HG03565 (cell line): ENCODE results near the gene MCF2L2.

Experiments used
- ATAC-seq: cut with Tn5 transposase; IDR thresholded peaks from one replicate; pipeline ENCODE4 v1.9.1; 2021; ENCODE audit warnings: mild to moderate bottlenecking, moderate library complexity; ENCODE audit not compliant: unreplicated experiment

MCF2L2 gene

DNA sequence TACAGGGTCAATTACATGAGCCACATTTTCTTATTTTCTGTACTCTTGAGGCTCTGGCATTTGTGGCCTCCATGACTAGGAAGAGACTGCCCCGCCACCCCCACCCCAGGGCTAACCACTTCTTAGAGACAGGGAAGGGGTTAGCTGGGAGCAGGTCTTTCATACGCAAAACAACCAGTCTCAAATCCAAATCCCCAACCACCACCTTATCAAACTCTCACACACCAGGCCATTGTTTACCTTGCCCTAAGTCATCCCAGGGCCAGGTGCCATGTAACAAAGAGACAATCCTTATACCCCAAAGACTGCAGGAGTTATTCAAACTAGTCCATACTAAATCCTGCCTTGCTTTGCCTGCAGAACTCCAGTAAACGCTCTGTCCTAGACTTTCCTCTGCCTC lies 97.5 kb downstream of the MCF2L2 start:
- no peak for ATAC-seq

DNA sequence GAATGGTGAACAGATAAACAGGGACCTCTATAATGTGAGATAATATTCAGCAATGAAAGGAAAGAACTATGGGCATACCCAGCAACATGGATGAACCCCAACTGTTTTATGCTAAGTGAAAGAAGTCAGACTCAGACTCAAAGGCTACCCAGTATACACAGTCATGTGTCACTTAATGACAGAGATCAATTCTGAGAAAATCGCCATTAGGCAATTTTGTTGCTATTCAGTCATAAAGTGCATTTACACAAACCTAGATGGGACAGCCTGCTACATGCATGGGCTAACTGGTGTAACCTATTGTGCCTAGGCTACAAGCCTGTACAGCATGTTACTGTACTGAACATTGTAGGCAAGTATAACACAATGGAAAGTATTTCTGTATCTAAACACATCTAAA lies 98.9 kb downstream of the MCF2L2 start:
- no peak for ATAC-seq

DNA sequence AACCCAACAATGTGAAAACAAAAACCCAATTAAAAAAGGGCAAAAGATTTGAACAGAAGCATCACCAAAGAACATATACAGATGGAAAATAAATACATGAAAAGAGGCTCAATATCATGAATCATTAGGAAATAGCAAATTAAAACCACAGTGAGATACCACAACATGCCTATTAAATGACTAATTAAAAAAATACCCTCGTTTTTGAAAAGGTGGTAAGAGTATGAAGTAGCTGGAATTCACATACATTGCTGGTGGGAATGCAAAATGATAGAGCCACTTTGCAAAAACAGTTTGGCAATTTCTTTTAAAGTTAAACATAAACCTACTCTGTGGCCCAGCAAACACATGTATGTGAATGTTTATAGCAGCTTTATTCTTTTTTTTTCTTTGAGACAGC lies 99.6 kb downstream of the MCF2L2 start:
- no peak for ATAC-seq

DNA sequence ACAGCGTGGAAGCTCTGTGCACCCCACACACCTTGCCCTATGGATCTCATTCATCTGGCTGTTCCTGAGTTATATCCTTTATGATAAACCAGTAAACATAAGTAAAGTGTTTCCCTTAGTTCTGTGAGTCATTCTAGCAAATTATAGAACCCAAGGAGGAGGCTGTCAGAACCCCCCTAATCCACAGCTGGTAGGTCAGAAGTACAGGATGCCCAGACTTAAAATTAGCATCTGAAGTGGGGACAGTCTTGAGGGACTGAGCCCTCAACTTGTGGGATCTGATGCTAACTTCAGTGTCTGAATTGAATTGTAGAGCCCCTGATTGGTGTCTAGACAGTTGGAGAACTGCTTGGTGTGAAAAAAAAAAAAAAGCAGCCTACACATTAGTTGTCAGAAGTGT lies 100.3 kb downstream of the MCF2L2 start:
- ATAC-seq: no peak

DNA sequence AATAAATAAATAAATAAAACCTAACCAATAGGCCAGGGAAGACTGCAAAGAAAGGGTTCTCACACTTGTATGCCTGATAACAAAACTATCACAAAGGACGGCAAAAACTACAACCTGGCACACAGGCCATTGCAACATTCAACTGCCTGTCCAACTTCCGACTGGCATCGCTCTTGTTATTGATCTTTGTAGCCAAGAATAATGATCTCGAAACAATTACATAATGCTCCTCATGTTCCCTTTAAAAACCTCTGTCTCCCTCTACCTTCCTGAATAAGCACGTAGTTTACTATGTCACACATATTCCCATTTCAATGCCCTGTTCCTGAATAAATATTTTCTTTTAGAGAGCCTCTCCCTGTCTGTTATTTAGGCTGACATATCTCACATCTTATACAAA lies 101.1 kb downstream of the MCF2L2 start:
- ATAC-seq: no peak

DNA sequence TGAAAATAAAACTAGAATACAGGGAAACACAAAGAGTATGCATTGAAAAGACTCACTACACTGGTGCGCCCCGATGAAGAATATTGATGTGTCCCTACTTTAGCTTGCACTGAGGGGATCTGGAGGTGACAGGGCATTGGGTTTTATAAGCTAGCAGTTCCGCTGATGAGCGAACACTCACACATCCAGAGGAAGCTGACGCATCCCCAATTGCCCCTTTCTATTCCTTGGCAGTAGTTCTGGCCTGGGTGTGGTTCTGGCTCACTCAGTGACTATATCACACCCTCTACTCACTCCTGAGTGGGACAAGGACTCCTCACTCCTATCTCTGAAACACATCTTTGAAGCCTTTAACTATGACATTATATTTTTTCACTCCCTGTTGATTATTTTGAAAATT lies 104.3 kb downstream of the MCF2L2 start:
- ATAC-seq: no peak

DNA sequence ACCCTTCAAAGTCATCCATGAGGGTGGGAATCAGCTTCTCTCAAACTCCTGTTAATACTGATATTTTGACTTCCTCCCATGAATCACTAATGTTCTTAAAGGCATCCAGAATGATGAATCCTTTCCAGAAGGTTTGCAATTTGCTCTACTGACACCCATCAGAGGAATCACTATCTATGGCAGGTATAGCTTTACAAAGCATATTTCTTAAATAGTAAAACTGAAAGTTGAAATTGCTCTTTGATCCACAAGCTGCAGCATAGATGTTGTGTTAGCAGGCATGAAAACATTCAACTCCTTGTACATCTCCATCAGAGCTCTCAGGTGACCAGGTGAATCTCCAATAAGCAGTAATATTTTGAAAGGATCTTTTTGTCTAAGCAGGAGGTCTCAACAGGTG lies 109.0 kb downstream of the MCF2L2 start:
- no peak for ATAC-seq

DNA sequence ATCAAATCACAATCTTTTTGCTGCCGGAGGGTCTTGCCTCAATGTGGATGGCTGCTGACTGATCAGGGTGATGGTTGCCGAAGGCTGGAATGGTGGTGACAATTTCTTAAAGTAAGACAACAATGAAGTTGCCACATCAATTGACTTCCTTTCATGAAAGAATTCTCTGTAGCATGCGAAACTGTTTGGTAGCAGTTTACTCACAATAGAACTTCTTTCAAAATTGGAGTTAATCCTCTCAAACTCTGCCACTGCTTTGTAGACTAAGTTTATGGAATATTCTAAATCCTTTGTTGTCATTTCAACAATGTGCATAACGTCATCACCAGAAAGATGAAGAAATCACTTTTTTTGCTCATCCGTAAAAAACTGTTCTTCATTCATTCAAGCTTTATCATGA lies 109.5 kb downstream of the MCF2L2 start:
- no peak for ATAC-seq

DNA sequence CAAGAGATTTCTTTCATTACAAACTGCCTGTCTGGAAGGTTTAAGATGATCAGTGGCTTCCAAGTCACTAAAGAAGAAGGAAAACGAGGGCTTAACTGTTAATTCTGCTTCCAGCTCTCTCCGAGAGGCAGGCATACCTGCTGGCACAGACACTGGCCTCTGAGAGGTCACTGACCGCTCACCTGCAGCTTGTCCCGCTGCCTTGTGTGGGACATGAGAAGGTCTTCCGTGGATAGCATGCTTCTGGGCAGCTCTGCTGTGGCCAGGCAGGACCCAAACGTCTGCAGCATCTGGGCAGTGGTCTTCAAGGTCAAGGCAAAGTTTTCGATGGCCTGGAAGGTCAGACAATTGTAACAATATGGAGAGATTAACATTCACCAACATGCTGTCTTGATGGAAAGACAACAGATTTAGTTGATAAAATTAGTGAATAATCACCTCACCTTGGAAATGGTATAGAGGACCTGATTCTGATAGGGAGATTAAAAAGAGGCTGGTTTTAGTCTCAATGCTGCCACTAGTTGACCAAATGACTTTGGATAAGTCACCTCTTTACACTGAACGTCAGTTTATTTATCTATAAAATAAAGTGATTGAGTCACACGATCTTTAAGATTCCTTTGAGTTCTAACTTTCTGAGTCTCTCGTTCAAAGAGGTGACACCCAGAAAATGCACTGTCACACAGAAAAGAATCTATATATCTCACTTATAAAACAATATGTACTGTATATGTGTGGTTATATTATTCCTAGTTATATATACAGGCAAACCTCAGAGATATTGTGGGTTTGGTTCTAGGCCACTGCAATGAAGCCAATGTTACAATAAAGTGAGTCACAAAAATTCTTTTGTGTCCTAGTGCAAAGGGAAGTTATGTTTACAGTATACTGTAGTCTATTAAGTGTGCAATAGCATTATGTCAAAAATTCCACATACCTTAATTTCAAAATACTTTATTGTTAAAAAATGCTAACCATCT lies 110.2 kb downstream of the MCF2L2 start:
- ATAC-seq: no peak

DNA sequence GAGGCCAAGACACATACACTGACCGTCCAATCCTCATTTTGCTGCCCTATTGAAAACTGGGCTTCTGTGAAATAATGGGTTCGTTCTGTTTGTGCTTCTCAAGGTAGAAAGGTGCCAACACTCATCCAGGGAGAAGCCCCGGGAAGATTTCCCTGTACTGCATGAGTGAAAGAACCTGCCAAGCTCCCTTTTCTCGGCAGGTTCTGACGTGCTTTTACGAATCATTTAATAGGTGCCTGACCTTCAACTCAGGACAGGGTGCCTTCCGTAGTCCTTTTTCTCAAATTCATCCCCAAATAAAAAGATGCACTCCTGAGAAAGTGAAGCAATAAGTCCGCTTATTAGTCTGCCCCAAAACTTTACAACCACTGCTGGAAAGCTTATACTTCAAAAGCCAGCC lies 111.1 kb downstream of the MCF2L2 start:
- ATAC-seq: no peak

DNA sequence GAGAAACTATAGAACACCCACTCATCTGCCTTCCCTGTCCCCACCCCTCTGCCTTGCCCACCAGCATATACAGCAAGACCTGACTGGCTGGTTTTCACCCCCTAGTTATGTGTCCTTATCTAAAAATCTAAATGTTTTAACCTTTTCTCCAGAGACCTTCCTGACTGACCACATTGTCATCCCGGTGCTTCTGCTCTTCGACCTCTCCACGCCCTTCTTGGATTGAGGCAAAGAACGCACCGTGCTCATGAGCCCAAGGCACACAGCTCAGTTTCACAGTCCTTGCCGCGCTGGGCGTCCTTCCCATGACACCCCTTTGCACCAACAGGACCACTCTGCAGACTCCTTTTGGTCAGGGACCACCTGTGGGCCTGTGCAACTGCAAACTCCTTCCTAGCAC lies 112.7 kb downstream of the MCF2L2 start:
- ATAC-seq: no peak

DNA sequence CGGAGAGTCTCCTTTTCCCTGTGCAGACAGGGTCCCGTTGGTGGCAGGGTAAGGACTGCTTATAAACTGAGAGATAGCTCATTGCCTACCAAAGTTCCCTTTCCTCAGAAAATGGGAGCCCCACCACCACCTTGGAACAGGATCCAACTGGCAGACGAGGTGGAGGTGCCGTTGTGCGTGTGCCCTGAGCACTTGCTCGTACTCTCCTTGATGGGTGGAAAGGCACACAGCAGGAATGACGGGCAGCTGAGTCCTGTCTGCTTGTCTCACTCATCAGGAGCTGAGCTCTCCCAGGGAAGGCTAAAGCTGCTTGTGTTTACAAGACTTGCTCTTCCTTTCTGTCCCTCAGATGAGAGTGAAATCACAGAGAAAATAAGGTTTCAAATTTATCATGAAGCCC lies 114.7 kb downstream of the MCF2L2 start:
- no peak for ATAC-seq

DNA sequence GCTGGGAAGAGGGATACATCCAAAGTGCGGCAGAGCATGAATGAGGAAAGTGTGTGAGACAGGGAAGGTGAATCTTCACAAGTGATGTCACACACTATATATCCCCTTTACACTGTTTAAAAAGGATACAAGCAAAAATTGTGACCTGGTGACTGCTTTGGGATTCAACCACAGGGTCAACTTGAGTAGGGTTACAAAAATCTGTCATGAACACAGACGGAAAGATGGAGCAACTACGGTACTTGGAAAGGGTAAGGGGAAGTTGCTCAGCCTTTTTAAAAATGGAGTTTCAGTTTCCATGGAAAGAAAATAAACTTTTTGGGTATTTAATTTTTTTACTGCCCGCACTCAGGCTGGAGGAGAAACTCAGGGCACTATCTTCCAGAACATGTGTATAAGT lies 115.1 kb downstream of the MCF2L2 start:
- ATAC-seq: no peak

DNA sequence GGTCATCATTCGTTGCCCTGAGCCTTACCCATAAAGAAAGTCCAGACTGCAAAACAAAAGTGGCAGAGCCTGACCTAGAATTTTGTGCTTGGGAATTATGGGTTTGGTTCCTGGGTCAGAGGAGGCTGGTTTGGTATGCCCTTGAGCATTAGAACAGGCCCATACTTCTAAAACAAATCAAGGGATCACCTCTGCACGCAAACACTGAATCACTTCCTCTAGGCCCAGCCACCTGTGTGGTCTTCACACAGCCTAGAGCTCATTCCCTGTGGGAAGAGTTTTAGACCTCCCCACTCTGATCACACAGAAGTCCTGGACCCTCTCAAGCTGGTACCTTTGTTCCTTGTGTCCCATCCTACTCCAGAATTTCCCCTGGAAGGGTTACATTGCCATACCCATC lies 116.0 kb downstream of the MCF2L2 start:
- no peak for ATAC-seq

DNA sequence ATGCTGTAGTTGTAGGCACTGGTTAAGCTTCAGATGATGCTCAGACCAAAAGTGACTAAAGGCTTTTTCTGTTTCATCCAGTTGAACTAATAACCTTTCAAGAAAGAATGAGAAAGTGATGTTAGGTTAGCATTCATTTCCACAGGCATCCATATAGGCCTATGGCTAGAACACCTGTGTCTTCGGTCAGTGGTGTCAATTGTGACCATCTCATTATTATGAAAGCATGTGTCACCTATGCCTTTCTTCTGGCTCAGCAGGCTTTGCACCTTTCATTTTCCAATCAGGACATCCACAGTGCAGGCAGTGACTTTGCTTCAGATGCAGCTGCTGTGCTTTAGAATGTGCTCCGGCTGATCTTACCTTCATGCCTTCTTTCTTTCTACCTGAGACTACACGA lies 117.5 kb downstream of the MCF2L2 start:
- no peak for ATAC-seq

DNA sequence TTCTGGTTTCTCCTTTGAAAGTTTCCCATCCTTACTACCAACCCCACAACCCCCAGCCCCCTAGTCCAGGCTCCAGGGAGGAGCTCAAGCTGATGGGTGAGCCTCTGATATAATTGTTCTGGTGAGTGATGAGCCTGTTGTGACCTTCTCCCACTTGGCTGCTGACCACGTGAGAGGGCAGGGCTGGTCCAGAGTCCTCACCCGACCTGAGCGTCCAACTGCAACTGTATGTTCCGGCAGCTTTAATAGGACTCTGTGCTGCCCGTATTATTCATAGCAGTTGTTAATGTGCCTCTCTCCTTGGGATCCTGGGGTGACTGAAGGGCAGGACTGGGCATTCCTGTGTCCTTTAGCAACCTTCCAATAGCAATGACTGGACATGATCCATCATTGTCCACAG lies 119.1 kb downstream of the MCF2L2 start:
- no peak for ATAC-seq

DNA sequence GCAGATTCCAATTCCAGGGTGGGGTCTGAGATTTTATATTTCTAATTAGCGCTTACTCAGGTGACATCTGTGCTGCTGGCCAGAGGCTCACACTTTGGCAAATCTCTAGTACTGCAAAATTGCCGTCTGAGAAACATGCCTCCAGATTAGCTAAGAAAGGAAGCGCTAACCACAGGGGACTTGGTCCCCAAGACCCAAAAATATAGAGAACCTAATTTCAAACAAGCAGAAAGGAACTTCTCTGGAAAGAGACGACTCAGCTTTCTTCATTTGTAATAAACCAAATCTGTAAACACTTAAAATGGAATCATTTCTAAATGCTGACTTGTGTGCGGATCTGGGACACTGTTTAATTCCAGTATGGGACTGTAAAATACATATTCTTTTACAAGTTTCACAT lies 119.7 kb downstream of the MCF2L2 start:
- ATAC-seq: no peak

DNA sequence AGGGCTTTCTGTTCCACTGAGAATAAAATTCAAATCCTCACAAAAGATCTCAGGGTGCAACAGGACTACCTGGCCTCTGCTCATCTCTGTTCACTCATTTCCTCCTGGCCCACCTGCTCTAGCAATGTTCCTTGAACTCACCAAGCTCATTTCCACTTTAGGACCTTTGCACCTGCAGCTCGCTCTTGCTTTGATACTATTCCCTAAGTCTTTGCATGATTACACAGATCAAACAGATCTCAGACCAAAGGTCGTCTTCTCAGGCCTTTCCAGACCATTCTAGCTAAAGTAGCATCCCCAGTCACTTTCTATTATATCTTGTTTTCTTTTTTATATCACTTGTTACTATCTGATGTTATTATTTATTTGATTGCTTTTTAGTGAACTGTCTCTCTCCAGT lies 120.7 kb downstream of the MCF2L2 start:
- no peak for ATAC-seq

DNA sequence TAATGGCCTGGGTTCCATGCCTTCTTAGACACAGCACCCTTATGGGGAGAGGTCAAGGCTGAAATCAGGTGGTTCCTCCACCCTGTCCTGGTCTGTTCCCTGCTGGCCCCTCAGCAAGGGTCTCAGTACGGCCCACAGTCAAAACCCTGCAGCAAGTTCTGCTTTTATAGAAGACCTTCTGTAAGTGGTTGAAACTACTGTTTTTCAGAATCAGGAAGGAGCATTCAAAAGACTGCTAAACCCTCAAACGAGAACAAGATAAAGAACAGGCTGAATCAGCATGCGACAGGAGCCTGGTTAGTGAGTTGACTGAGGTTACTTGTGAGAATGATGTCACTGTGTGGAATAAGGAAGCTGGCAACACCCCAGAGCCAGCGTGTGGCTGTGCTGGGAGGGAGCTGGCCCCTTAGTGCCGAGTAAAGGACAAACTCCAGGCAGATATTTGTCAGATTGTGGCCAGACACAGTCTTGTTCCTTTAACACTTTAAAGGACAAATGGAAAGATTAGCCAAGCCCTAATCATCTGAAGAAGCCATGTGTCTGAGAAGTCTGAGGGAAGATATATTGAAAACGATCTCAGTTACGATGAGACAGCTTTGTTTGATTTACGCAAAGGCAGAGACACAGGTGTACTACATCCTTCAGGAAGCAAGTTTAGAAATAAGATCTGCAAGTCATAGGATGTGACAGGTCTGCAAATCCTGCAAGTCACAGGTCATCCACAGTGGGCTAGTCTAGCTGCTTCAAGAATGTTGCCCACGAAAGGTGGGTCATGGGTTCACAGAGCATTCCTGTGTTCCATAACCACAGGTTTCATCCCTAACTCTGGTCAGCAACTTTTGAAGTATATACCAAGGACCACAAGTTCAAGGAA lies 121.4 kb downstream of the MCF2L2 start:
- ATAC-seq: peak; percentile 81

DNA sequence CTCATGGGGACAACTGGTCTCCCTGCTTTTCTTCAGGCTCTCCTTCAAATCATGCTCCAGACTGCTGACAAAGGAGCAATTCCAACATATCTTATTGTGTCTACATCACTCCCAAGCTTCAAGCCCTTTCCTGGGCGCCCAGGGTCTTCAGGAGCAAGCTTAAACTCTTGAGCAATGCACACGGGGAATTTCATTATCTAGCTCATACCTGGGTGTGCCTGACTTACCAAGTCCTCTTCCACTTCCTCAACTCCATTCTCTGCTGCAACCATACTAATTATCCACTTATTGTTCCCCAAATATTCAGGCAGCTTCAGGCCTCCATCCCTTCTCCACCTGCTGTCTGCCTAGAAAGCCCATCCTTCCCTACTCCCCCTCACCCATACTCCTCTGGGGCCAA lies 124.7 kb downstream of the MCF2L2 start:
- ATAC-seq: no peak

DNA sequence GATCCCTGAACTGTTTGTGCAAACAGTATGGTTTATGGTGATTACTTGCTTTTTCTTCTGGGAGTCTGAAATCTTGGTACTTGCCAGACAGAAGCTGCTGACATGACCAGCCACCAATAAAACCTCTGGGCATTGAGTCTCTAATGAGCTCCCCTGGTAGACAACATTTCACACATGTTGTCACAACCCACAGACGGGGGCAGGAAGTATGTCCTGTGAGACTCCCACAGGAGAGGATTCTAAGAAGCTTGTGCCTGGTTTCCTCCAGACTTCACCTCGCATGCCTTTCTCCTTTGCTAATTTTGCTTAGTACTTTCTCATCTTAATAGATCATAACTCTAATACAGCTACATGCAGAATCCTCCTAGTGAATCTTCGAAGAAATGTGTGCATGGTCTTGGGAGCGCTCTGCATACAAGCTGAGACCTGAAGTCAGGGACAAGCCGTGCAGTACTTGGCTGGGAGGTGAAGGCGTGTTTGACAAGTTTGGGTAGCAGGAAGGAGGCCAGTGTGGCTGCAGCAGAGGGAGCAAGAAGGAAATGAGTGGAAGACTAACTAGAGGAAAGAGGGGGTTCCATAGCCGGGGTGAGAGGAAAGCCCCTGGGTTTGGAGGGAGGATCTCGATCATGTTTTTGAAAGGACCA lies 126.4 kb downstream of the MCF2L2 start:
- ATAC-seq: no peak
